HG03066 (cell line): ENCODE results near the gene ADSL.

Experiments used
- ATAC-seq: cut with Tn5 transposase; IDR thresholded peaks from one replicate; pipeline ENCODE4 v1.9.1; 2021; ENCODE audit warnings: low read depth; ENCODE audit not compliant: unreplicated experiment

Gene ADSL

DNA sequence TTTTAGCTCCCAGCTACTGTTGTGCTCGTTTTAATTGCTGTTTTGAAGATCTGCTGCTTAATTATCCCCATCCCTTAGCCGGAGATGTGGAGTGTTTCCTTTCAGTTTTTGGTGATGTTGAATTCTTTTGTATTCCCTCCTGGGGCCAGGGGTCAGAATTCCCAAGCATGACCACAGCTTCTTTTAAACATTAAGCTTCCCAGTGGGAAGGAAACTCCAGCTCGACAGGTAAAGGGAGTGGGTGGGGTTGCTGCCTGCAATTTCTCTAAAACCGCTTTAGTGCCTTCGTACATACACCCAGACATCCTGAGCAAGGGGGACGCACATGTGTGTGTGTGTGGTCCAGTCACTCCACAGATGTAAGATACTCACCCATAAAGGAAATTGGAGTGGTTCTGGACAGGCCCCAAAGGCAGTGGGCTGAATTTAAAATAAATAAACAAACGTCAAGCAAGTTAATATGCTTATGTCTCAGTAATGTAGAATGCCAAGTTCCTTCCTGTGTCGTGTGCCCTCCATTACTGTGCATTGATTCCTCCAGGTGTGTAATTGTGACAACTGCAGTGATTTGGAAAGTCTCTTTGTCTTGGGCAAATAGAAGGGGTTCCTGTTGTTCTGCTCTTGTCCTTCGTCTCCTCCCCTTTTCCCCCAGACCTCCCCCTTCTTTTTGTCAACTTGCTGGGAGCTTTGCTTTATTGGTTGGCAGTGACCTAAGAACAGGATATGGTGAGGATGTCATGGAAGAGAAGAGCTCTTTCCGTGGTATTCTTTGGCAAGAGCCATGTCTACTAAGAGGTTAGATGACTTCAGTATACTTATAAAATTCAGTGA lies 19.2 kb upstream of the ADSL start:
- ATAC-seq = no peak

DNA sequence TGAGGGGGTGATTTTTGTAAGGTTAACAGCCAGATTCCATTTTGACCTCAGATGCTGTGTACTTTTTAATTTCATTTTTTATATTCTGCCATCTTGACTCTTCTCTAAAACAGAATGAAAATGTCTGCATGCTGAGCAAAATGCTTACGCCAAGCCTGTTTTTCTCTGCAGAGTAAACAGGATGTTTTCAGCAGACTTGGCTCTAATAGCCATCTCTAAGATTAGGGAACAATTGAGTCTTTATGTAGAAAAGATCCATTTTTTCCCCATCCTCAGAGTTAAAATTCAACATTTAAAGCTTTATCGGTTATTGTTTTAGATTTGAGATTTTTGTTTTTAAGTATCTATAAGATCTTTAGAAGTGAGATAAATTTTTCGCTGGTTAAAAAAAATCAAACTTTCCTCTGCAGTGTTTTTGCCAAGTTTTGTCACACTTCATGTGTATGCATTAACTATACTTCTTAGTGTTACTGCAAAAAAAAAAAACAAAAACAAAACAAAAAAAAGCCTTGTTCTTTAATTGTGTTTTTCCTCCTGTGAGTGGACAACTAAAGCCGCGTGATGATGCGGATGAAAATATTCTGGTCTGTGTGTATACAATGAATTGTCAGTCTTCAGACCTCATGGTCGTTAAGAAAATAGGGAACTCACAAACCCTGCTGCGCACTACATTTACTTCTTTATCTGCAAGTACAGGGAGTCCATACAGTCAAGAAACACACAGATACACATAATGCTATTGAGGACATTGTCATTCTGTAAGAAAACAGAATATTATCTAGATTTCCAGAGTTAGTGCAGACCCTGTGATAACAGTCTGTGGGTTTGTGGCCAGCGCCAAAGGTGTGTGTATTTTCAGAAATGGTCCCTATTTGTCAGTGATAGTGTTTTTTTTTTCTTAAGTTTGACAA lies 17.5 kb upstream of the ADSL start:
- ATAC-seq = no peak

DNA sequence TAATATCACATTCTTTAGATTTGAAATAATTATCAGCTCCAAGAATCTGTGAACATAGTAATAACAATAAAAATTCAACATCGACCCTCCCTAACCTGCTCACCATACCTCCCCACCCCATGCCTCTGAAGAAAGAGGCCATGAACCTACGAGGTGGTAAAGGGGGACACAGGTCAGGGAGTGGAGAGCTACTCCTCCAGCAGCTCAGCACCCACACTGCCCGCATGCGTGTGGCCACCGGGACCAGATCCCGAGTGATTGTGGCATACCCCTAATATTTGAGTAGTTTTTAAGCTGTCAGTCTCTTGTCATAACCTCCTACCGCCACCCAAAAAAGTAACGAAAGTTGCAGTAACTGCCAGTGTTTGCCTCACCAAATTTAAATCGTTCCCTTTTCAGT lies 16.8 kb upstream of the ADSL start:
- ATAC-seq = no peak

DNA sequence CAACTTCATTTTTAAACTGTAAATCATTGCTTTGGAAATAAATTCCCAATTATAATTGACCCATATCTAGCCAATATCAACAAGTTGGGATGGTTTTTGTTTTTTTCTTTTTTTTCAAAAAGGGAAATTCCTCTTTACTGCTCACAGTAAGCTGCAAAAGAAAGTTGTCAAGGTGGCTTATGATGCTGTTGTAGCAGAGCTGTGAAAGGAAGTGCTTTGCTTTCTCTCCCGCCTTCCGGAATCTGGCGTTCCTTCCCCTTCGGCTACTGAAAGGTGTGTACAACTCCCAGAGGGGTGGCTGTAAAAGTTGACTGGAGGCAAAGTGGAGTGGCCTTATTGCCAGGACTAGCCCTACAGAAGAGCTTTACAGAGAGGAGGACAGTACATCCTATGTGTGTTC lies 16.2 kb upstream of the ADSL start:
- no peak for ATAC-seq

DNA sequence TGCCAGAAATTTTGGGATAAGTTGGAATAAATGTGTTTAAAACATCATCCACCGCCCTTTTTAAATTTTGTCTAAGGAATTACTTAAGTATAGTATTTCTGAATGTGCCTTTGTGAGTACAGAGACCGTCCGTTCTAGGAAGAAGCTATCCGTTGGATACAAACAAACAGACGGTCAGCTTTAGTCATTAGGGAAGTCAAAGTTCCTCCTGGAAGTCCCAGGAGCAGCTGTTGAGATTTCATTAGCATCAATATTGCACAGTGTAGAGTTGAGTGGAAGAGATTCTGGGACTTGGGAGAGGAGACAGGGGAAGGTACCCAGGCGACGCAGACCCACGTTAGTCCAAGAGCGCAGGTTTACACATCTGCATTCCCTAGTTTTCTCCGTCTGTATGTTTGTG lies 15.7 kb upstream of the ADSL start:
- no peak for ATAC-seq

DNA sequence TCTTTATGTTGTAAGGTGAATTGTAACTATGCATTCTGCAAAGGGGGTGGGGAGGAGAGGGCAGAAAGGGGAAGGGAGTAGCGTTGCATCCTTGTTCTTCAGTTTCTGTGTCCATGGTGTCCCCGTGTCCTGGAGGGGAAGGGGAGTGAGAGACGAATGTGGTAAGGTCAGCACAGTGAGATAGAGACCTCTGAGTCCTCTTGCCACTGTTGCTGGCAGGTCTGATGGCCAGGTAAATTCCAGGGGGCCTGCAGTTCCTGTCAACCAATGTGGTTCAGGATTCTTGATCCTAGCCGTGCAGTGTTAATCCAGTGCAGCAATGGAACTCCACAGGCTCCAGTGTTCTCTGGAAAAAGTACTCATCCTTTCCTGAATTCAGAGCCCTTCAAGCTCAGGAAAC lies 14.6 kb upstream of the ADSL start:
- ATAC-seq = no peak

DNA sequence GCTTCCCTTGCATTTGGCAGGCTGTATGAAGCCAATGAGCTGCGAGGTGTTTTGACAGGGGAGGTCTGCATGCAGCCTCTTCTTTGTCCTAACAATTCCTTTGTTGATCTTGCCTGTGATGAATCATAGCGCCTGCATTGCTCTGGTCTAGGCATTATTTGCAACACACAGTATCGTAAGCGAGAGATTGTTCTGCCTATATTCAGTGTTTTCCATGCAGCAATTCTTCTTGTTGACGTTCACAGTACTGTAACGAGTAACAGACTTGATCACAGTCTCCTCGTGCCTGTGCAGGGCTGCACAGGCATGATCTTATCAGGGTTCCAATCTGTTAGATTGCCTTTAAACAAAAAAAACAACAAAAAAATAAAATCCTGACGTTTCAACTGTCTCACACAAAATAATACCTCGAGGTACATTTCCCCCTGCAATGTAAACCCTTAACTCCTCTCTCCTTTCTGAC lies 13.9 kb upstream of the ADSL start:
- no peak for ATAC-seq

DNA sequence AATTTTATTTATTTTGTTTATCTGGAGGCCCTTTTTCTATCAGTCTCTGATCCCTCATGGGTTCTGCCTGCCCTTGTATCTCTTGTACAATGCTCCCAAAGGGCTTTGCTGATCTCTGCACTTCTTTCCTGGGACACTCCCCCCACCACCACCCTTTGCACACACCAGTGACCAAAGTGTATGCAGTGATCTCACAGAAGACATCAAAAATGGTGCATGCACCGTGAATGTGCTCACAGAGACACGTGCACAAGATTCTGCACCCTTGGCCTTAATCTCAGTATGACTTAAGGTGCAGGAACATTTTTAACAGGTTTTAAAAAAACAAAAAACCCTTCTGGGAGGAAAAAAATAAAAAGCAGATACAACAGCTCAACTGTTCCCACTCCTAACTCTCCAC lies 12.2 kb upstream of the ADSL start:
- ATAC-seq = no peak

DNA sequence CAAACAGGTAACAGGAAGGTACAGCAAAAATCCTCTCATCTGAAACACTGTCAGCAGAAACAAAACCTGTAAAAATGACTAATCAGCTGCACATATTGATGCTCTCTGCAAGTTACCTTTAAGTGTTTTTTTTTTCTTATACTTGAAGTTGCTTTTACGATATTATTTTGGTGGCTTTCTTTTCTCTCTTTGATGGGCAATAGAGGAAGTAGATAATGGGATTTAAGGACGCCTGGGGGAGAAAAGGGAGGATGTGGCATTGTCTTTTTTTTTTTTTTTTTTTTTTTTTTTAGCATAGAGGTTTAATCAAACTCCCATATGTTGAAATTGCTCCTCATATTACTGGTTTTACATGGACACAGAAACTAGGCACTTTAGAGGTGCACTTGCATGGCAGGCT lies 11.4 kb upstream of the ADSL start:
- ATAC-seq = no peak

DNA sequence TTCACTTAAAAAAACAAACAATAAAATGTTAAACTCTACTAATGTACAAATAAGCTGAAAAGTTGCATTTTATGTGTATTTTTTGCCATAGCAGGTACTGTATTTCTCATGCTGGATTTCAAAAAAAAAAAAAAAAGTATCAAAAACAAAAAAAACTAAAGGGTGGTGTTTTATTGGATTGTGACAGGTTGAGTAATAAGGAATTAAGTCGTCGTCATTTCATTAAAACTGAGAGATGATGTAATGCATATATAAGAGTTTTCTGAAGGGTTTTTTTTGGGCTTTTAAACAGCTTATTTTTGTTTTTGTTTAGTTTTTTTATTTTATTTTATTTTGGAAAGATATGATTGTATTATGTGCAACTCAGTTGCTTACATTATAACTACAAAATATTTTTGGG lies 10.9 kb upstream of the ADSL start:
- no peak for ATAC-seq

DNA sequence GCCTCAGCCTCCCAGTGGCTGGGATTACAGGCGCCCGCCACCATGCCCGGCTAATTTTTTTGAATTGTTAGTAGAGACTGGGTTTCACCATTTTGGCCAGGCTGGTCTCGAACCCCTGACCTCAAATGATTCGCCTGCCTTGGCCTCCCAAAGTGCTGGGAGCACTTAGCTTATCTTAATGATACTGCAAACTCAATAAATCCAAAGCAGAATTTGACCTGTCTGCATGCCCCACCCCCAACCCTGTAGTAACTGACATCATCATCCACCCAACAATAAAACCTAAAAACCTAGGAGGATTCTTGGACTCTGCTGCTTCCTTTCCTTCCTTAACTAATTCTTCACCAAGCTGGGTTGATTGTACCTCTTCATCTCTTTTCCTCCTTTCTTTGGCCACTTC lies 6.3 kb upstream of the ADSL start:
- ATAC-seq = no peak

DNA sequence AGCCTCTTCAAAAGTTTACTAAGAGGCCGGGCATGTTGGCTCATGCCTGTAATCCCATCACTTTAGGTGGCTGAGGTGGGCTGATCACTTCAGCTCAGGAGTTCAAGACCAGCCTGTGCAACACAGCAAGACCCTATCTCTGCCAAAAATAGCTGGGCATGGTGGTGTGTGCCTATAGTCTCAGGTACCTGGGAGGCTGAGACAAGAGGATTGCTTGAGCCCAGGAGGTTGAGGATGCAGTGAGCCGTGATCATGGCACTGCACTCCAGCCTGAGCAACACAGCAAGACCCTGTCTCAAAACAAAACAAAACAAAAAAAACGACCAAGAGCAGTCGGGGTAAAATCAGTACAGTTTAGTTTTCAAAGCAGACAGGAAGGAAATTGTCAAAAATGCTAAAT lies 4.7 kb upstream of the ADSL start:
- no peak for ATAC-seq

DNA sequence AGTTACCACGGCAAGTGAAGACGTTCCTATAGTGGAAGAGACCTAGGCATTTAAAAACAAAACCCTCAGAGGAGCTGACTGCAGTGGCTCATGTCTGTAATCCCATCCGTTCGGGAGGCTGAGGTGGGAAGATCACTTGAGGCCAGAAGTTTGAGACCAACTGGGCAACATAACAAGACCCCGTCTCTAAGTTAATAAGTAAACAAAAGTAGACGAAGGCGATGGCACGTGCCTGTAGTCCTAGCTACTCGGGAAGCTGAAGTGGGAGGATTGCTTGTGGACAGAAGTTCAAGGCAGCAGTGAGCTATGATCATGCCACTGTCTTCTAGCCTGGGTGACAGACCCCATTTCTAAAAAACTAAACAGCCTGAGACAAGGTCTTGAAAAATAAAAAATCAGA lies 3.8 kb upstream of the ADSL start:
- no peak for ATAC-seq

DNA sequence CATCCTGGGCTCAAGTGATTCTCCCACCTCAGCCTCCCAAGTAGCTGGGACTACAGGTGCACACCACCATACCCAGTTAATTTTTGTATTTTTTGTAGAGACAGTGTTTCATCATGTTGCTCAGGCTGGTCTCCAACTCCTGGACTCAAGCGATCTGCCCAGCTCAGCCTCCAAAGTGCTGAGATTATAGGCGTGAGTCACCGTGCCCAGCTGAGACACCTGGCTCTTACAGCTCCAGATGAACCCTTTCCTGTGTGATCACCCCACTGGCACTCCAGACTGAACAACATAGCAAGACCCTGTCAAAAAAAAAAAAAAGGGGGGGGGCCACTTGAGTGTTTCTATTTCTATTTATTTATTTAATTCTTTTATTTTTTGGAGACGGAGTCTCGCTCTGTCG lies 1.0 kb upstream of the ADSL start:
- ATAC-seq = no peak

DNA sequence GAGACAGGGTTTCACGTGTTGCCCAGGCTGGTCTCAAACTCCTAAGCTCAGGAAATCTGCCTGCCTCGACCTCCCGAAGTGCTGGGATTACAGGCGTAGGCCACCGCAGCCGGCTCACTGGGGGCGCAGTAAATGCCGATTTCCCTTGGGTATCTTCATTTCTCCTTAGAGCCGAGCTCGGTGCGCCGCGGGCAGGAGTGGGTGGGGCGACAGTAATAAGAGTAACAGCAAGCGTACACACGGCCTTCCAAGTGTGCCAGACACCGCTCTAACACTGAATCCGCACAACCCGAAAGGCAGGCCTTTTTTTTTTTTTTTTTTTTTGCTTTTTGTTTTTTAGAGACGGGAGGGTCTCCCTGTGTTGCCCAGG lies 500 bp upstream of the ADSL start:
- no peak for ATAC-seq

DNA sequence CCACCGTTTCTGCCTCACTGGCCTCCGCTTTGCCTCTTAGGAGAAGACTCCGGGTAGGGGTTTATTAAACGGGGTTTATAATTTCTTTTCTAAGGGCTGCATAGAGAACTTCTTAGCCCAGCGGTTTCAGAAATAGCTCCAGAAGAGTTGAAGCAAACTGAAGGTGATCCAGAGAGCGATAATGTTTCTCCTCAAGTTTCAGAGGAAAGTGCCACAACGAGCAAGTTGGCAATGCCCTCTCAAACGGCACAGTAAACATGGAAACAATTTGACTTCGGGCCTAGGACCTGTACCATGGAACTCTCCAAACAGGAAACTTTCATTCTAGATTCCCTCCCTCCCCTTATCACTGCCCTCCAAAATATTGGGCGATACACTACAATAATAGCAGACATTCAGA lies 1.0 kb downstream of the ADSL start:
- ATAC-seq = no peak

DNA sequence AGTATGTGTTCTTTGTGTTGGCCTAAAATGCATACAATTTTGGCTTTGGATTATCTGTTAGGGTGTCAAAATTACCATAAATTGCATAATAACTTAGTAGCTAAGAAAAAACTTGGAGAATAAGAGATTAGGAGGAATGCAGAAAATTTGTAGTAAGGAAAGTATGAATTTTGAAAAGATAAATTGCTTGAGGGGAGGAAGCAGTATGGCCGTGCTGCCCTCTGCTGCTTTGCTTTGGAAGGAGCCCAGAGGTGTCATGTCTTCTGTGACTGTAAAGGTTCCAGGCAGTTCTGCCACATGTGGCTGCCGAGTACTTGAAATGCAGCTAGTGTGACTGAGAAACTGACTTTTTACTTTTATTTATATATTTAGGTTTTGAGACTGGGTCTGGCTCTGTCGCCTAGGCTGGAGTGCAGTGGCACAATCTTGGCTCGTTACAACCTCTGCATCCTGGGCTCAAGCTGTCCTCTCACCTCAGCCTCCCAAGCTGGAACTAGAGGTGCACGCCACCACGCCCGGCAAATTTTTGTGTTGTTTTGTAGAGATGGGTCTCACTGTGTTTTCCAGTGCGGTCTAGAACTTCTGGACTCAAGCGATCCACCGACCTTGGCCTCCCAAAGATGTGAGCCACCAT lies 1.8 kb downstream of the ADSL start:
- ATAC-seq = no peak

DNA sequence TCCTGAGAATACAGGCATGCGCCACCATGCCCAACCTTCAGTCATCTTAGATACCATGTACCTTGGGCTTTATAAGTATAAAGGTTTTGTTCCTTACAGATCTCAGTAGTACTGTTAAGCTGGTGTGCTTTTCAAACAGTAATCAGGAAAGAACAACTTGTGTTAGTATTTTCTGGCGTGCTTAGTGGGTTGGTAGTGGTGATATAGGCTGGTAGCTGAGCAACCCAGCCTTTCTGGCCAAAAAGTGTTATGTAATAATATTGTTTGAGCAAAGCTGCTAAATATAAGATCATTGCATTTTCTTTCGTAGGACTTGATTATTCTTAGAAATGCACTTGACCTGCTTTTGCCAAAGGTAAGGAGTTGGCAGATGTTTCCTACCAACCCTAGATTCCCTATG lies 6.5 kb downstream of the ADSL start:
- ATAC-seq = no peak

DNA sequence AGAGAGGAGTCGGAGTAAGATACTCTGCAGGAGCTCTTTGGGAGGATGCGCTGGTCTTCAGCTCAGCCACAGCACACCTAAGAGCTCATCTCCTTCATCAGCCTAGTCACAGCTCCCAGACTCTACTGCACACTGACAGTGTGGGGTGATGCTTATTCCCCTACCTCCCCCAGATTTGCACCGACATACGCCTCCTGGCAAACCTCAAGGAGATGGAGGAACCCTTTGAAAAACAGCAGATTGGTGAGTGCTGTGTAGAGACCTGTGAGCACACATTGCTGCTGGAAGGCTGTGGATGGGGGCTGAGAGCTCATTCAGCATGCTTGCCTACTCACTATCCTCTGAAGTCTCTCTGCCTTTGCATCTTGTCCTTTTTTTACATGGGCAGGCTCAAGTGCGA lies 14.8 kb downstream of the ADSL start:
- no peak for ATAC-seq

DNA sequence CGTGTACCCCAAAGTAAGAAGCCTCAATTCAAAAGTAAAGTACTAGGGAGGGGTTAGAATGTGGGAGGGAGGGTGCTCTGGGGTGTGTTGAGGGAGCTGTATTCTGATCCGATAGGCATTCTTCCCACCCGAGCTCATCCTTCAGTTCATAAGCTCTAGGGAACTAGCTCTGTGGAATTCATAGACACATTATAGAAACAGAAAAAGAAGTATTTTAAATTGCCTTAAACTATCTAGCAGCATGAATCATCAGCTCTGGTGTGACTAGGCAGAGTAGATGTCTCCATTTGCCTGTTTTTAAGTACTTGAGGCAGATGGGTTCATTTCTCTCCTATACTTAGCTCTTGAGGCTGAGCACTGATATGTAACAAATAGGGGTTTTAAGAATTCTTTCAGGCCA lies 16.8 kb downstream of the ADSL start:
- ATAC-seq = no peak

DNA sequence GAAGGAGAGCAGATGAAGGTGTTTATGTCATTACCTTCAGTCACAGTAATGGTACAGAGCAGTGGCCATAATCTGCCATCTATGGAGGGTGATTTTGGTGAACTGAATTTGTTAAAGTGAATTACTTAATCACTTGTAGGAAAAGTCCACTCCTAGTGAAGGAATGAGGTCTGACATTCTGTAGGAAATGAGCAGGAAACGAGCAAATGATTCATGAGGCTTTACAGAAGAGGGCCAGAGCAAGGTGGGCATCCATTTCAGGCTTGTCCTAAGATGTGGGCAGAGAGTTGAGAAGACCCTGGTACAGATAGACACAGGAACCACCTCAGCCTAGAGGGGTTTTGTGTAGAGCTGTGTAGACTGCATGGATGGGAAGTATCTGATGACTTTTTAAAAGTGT lies 18.1 kb downstream of the ADSL start:
- ATAC-seq = no peak
